GM18861 (cell line): ENCODE results near the gene HSH2D.

Experiments
- ATAC-seq: cut with Tn5 transposase; IDR thresholded peaks from one replicate; pipeline ENCODE4 v1.9.1; 2021; ENCODE audit not compliant: unreplicated experiment

The HSH2D gene

DNA sequence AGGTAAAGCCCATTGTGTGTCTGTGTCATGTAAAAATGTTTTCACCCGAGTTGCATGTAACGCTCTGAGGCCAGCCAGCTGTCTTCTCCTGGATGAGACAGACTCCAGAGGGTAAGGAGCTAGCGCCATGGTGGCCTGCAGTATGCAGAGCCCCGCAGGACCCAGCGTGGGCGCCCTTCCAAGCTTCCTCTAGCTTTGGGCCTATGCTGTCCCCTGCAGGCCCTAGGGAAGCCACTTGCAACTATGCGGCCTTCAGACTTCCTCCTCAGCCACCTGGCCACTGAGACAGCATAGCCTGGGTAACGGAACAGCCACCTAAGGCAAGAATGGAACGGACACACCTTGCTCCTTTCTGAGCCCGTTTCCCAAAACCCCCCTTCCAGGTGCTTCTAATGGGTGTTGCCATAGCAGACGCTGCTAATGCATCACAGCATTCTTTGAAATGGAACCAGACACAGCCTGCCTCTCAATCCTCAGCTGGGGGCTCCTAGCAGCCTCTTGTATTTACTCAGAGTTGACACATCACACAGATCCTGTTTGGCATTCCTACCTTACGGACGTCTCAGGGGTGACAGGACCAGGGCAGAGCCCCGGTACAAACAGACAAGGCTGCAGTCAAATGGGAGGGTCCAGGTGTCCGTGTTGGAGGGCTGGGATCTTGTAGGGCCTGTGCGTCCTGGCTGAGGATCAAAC is 47.9 kb downstream of the HSH2D start:
- ATAC-seq: no peak

GRCh38 chr19:16193466-16193865 is 50.0 kb downstream of the HSH2D start:
- ATAC-seq: no peak

DNA sequence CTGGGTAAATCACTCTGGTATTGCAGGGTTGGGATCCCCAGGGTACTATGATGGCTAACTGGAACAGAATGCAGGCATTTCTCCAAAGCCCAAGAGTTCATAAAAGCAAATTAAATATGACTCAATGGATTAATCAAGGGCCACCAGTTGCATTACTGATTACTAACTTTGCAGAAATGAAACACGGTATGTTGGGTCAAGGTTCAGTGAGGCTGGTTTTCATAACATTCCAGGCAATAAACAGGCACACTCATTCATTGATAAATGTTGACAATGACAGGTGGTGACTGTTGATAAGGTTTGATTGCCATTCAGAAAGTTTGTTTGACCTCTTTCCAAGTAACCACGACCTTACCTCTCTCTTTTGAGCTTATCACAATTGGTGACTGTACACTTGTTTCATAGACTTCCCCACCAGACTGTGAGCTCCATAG is 53.7 kb downstream of the HSH2D start:
- no peak for ATAC-seq

- peak; percentile 81 for ATAC-seq
Measured at GRCh38 chr19:16197622-16198369, 54.3 kb downstream of the HSH2D start, which contains the start of gene AP1M1. AP1M1 (plus strand) TSS chr19:16197911; CDS start chr19:16198027, 116 bp downstream.

GRCh38 chr19:16198370-16198651 is 54.8 kb downstream of the HSH2D start:
- ATAC-seq: peak; percentile 15

GRCh38 chr19:16199275-16199932 is 55.9 kb downstream of the HSH2D start:
- no peak for ATAC-seq

- no peak for ATAC-seq
Measured at GRCh38 chr19:16200038-16201010, 56.8 kb downstream of the HSH2D start.

- no peak for ATAC-seq
Measured at GRCh38 chr19:16201011-16201391, 57.5 kb downstream of the HSH2D start.

- ATAC-seq: no peak
Measured at GRCh38 chr19:16202320-16203255, 59.1 kb downstream of the HSH2D start.

DNA sequence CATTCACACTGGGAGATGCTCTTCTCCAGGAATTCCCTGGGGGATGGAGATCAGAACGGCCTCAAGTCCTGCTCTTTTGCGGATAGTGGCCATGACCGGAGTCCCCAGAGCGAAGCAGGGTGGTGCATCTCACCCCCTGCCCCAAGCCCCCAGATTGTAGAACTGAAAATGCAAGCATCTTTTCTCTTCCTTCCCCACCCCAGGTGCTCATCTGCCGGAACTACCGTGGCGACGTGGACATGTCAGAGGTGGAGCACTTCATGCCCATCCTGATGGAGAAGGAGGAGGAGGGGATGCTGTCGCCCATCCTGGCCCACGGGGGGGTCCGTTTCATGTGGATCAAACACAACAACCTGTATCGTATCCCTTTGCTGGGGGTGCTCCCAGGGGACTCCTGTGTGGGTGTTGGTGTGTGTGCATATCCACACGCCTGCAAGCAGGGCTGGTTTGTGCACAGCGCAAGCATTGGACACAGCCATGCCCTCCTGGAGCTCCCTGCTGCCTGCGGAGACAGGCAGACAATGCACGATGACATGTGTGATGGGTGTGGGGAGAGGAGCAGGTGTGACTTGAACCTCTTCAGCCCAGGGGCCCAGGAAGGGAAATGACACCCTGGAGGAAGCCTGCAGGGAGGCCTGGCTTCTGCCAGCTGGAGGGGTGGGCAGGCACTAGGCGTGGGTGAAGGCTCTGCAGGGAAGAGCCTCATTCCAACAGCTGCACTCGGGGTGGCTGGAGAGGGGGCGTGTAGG is 59.9 kb downstream of the HSH2D start:
- ATAC-seq: no peak

GRCh38 chr19:16204005-16204294 is 60.5 kb downstream of the HSH2D start:
- no peak for ATAC-seq

DNA sequence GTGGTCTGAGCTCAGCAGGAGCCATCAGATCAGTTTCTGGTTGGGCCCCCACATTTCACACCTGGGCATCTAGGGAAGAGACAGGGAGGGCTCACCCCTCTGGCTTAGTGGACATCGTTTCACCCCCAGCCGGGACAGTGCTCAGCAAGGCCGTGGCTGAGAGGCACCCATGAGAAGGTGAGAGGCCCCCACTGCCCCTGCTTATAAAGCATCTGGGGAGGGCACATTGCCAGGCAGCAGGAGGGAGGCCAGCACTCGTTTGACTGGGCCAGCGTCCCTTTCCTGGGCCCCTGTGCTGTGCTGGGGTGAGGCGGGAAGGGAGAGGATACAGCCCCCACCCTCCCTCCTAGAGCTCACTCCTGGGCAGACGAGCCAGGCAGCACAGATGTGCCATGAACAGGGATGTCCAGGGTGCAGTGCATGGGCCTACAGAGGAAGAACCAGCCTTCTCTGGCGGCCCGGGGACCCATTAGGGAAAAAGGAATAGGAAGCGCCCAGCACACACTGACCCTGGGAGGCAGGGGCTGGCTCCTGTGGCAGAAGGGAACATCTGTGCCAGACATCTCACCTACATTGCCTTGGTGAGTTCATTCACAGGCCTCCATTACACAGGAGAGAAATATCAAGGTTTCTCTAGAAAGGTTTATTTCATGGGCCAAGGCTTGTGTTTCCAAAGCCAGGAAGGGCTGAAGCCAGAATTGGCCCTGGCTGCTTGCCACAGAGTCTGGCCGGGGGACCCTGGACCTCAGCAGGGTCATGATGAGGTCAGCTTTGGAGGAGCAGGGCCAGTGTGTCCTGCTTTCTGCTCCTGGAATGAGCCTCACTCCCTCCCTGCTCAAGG is 61.9 kb downstream of the HSH2D start:
- ATAC-seq: no peak

DNA sequence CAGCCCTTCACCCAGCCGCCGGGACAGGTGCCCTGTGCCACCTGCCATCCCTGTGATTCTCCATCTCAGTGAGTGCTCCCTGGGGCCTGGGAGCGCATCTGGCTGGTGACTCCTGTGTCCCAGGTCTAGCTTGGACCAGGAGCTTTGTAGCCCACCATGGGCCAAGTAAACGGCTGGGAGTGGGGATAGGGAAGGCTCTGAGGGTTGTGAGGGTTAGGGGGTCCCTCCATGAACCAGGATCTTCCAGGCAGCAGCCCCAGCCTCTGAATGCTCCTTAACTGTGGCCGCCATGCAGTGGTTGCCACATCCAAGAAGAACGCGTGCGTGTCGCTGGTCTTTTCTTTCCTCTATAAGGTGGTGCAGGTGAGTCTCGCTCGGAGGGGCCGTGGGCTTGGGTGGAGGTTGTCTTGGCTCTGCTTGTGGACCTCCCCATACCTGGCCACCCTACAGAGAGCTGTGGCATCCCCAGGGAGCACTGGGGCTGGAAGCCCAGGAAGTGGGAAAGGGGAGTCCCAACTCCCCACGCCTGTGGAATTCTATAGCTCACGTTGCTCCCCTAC is 62.6 kb downstream of the HSH2D start:
- ATAC-seq: no peak

- ATAC-seq: no peak
Measured at GRCh38 chr19:16206637-16207036, 63.2 kb downstream of the HSH2D start.

DNA sequence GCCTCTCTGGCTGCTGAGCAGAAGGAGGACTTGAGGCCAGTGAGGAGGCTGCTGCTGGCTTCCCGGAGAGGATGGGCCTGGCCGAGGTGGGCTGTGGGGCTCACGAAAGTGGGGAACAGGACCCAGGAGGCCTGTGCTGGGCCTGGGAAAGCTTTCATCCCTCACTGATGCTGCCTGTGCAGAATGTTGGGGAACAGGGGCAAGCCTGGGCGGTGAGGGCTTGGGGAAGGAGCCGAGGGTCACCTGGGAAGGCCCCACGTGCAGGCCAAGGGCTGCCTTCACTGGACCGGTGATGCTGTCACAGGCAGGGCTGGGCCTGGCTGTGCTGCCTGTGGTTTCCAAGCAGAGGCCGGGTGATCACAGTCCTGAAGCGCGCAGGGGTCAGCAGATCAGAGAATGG is 63.6 kb downstream of the HSH2D start:
- ATAC-seq: no peak

DNA sequence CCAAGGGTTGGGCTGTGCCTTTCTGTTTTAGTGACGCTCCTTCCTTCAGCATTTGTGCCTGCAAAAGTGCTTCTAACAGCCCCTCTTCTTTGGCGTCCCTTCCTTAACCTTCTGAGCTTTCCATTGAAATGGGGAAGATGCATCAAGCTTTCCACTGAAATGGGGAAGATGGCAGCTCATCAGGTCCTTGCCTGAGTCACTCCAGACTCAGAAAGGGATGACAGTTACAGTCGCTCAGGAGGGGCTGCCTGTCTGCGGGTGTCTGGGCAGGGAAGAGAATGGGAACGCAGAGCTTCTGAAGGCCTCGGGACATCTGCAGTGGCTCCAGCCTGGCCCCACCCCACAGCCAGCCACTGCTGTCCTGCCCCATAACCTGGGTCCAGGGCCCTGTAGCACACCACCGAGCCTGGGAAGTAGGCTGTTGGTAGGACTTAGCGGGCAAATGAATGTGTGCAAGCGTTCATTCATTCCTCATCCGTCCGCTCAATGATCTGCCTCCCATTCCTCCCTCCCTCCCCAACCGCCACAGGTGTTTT is 64.1 kb downstream of the HSH2D start:
- no peak for ATAC-seq
